Epithelial cell of esophagus (primary cell): ENCODE data around the gene SRXN1.
A peak's percentile ranks its signal among the peaks of the same experiment; 100 is the strongest.

Experiments
- DNase-seq: peaks from one replicate; pipeline ENCODE4 v3.0.0; 2010; ENCODE audit warnings: low read depth
- H3K4me3 ChIP-seq: 2 replicates; pipeline ENCODE4 v1.5.1; 2011; ENCODE audit warnings: mild to moderate bottlenecking, low read length, control low read depth
- CTCF ChIP-seq: IDR thresholded peaks from 2 replicates; pipeline ENCODE4 v1.5.1; 2011; ENCODE audit warnings: low read depth, mild to moderate bottlenecking, low read length, control low read depth, inconsistent platforms; ENCODE audit not compliant: insufficient read depth; ENCODE audit errors: missing control alignments

Gene SRXN1

GRCh38 chr20:676315-676937 lies 23.4 kb upstream of the SRXN1 start:
- H3K4me3 ChIP-seq: no peak overlapping the region
- no peak for DNase-seq
- no peak for TF ChIP-seq CTCF

- TF ChIP-seq CTCF: no peak
- H3K4me3 ChIP-seq: no peak within 1 kb of the TSS
- DNase-seq: peak; percentile 81
These were observed 22.7 kb upstream of the SRXN1 start, which contains the start of gene SCRT2 for GRCh38 chr20:675453-676314. SCRT2 (minus strand) TSS chr20:675802; CDS start chr20:675601, 201 bp downstream.

GRCh38 chr20:675033-675452 lies 22.0 kb upstream of the SRXN1 start:
- no peak for TF ChIP-seq CTCF
- no peak overlapping the region for H3K4me3 ChIP-seq
- DNase-seq: no peak

- no peak for TF ChIP-seq CTCF
- H3K4me3 ChIP-seq: no peak overlapping the region
- no peak for DNase-seq
These were observed 20.6 kb upstream of the SRXN1 start for GRCh38 chr20:673603-674001.

- no peak overlapping the region for H3K4me3 ChIP-seq
- DNase-seq: no peak
- TF ChIP-seq CTCF: peak; percentile 18
These were observed 20.1 kb upstream of the SRXN1 start for GRCh38 chr20:672963-673602.

GRCh38 chr20:671252-672030 lies 18.4 kb upstream of the SRXN1 start:
- DNase-seq: no peak
- no peak for TF ChIP-seq CTCF
- no peak overlapping the region for H3K4me3 ChIP-seq
